Hypothalamus (tissue), 51 donors: ENCODE data around the gene FANCE.
A peak's percentile ranks its signal among the peaks of the same experiment; 100 is the strongest.

Experiments used
- DNase-seq, 51 donors: peaks; one replicate each; lab custom pipeline; 2025; lab: John Stamatoyannopoulos, UW

The FANCE gene

GRCh38 chr6:35452183-35453090, at the start of gene FANCE:
Gene FANCE (plus strand): TSS chr6:35452338. CDS start chr6:35452546, 208 bp downstream.
- DNase-seq: peak in 50 of 51 donors; percentile 42 to 96 (median 86)

DNA sequence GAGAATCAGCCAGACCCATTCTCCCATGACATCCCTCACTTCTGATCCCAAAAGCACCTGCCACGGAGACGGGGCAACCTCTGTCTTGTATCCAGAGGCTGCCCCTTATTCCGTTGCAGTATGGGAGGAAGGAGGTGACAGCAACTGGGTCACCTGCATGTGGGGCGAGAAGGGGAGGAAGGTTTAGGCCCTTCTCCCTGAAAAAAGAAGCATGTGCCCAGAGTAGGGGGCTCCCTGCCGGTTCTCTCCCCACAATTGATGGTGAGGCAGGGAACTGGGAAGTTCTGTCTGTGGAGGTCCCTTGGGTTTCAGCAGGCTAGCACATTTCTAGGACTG, 49.3 kb upstream of the FANCE start:
- DNase-seq: no peak

- no peak for DNase-seq
Measured at GRCh38 chr6:35403544-35404442, 48.3 kb upstream of the FANCE start.

DNA sequence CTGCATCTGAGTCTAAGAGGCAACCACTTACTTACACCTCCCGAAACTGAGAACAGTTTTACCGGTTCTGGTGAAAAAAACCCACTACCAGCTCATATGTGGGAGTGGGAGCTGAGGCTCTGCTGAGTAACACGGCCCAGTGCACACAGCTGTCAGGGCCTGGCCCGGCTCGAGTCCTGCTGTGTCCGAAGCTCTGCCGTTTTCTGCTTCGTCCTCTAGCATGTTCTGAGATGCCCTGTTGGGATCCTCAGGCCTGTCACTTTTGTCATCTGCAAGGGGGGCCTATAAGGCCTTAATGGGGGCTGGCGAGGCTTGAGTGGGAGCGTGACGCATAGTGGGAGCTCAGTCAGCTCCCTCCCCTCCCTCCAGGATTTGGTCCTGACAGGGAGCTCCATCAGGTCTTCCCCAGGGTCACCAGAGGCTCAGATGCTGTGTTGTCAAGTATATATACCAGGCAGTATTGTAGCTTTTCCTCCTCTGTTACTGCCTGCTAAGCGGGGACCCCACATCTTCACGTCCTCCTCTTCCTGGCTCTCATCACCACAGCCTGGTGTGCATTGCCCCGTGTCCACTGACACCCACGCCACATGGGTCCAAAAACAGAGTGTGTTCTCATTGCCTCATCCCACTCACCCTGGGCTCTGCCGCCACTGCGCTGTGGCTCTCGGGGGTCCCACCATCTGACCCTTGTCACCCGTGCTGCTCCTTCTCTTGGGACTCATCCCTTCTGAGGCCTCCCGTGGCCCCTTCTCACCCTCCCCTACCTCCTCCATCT, 45.2 kb upstream of the FANCE start:
- no peak for DNase-seq

- DNase-seq: no peak
Measured at GRCh38 chr6:35409245-35409644, 42.9 kb upstream of the FANCE start.

- no peak for DNase-seq
Measured at GRCh38 chr6:35410131-35410530, 42.0 kb upstream of the FANCE start.

- no peak for DNase-seq
Measured at GRCh38 chr6:35411066-35411465, 41.1 kb upstream of the FANCE start.

DNA sequence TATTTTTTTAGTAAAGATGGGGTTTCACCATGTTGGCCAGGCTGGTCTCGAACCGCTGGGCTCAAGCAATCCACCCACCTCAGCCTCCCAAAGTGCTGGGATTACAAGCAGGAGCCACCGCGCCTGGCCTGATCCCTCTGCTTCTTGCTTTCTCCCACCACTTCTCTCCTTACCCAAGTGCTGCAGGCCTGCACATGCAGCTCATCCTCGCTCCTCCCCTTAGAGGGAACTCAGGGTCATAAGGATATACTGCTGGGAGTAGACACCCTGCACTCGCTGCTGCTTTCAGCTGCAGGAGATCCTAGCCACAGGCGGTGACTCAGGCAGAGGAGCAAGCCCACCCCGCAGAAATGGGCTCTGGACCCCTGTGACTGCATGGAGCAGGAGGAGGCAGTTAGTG, 40.0 kb upstream of the FANCE start:
- no peak for DNase-seq

- no peak for DNase-seq
Measured at GRCh38 chr6:35413911-35414310, 38.2 kb upstream of the FANCE start.

GRCh38 chr6:35415065-35415891, 36.9 kb upstream of the FANCE start:
- DNase-seq: peak in 49 of 51 donors; percentile 11 to 92 (median 68)

DNA sequence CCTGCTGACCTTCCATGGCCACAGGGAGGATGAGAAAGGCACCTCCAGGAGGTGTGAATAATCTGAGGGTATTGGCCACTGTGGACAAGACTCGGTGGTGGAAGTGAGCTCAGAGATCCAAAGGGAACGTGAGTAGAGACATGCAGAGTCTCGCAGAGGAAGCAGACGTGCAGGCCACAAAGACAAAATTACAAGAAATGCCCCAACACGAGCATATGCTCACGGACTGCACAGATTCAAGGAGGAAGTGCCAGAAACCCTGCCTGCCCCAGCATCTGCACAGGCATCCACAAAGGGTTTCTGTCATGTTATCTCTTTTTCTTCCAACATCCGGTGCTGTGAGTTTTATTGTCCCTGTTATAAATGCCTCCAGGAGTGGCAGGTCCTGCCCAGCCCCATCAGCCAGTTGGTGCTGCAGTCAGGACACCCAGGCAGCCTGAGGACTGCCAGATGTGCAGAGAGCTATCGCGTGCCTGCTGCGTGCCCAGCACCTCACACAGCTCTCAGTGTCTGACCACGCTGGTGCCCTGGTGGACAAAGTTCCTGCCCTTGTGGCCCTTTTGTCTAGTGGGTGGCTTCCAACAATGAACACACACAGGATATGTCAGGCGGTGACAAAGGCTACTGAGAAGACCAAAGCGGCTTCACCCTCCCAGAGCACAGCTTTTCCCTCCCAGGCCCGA, 34.0 kb upstream of the FANCE start:
- DNase-seq: peak in 35 of 51 donors; percentile 11 to 65 (median 33)

GRCh38 chr6:35419417-35419816, 32.7 kb upstream of the FANCE start:
- DNase-seq: no peak

DNA sequence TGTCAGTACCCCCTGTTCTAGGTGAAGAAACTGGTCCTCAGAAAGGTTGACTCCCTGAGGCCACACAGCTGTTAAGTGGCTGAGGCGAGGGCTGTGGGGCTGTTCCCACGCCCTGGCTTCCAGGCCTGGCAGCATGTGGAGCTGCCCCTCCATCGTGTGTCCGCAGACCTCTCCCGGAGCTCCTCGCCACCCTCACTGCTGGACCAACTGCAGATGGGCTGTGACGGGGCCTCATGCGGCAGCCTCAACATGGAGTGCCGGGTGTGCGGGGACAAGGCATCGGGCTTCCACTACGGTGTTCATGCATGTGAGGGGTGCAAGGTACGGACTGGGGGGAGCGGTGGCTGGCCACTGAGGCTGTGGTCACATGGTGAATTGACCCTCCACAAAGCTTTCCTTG, 32.2 kb upstream of the FANCE start:
- DNase-seq: no peak

DNA sequence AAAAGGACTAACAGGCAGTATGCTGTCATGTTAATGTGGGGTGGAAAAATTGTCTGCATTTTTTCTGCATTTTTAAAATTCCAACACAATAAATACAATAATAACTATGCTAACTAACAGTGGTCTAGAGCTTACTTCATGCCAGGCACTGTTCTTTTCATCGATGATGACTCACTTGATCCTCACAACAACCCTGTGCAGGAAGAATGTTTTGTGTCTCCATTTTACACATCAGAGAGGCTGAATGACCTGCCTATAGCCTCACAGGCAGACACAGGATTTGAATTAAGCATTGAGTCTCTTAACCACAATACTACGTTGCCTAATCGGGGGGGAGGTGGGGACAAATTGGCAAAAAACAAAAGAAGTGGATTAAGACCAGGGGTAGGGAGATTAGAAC, 26.9 kb upstream of the FANCE start:
- no peak for DNase-seq

DNA sequence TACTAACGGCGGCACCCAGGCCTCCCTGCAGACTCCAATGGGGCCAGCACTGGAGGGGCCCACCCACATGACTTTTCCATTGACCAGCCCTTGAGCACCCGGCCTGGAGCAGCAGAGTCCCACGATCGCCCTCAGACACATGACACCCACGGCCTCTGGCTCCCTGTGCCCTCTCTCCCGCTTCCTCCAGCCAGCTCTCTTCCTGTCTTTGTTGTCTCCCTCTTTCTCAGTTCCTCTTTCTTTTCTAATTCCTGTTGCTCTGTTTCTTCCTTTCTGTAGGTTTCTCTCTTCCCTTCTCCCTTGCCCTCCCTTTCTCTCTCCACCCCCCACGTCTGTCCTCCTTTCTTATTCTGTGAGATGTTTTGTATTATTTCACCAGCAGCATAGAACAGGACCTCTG, 26.1 kb upstream of the FANCE start:
- DNase-seq: peak in 1 of 51 donors; percentile 13

GRCh38 chr6:35427435-35427834, 24.7 kb upstream of the FANCE start:
- no peak for DNase-seq

- DNase-seq: no peak
Measured at GRCh38 chr6:35427851-35428321, 24.3 kb upstream of the FANCE start.

DNA sequence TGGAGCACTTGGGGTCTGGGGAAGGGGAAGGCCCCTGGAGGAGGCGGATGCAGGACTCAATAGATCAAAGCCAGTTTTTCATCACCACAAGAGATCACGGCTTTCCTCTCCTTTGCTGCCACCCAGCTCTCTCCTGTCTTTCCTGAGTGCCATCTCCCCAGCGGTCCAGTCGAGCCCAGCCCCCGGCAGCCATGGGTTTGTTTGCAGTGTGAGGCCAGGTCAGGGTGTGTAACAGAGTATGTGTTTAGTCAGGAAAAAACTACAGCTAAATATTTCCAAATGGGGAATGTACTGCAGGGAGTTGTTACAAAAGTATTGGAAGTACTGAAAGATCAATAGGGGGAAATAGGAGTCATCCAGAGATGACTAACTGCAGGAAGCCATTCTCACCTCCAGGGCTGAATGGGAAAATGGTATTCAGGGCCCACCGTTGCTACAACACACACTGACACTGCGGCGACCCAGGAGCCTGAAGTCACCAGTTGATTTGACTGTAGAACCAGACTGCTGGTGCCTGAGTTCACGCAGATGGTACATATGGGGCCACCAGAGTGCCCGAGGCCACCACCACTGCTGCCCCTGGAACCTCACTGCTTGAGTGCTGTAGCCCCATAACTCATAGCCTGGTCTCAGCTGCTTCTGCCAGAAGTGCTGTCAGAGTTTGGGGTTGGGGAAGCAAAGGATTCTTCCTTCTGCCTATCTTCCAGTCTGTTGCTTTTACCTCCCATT, 23.6 kb upstream of the FANCE start:
- DNase-seq: no peak
